ENCODE results near the gene GYG1. TPM values are rescaled to one million over a fixed set of nuclear protein-coding genes. Genes with fewer than 3 reads are reported as not detected.

GYG1 gene
- 10 to 100 TPM; 67.3 to 91.7 TPM for total RNA-seq
- polyA plus RNA-seq: 100 to 1,000 TPM in 1 of 2 donors, 10 to 100 TPM in 1; 73.6 to 101 TPM
- long read RNA-seq, donor 1, transcript GYG1-201 (7 exons, 1,890 nt): major isoform, 319 of 367 reads
- long read RNA-seq, donor 1, transcript GYG1-210 (6 exons, 1,563 nt): minor isoform, 6 of 367 reads
- long read RNA-seq, donor 1, partial matches to known transcripts: 17 of 367 reads
- long read RNA-seq, donor 1, other reads (novel, unspliced or antisense): 25 of 367 reads
- long read RNA-seq, donor 2, transcript GYG1-201 (7 exons, 1,890 nt): major isoform, 33 of 46 reads
- long read RNA-seq, donor 2, partial matches to known transcripts: 3 of 46 reads
- long read RNA-seq, donor 2, other reads (novel, unspliced or antisense): 10 of 46 reads

- Histone ChIP-seq H3K27me3 (ENCODE audit: control insufficient read depth in 1 of 2, insufficient read depth in 2 of 2, low read length in 1 of 2) (no peaks in the 10 kb centered on the region), H3K4me3 (ENCODE audit: low read length in 2 of 2) (peak within 1 kb of the TSS; percentile 82 to 93), H3K9me3 (ENCODE audit: control insufficient read depth, low read length) (no peaks in the 10 kb centered on the region), H3K27ac (ENCODE audit: low read depth in 1 of 2, low read length in 2 of 2) (peak within 1 kb of the TSS; percentile 71 to 91), H3K36me3 (ENCODE audit: control insufficient read depth in 1 of 2, insufficient read depth in 2 of 2, low read length in 1 of 2) (peaks cover under 1 to 2% of the 10 kb centered on the region in 2 donors), H3K4me1 (ENCODE audit: control insufficient read depth in 1 of 2, insufficient read depth in 2 of 2, low read length in 2 of 2) (peaks cover 0 to 10% of the 10 kb centered on the region in 2 donors)
- 0 to 1% methylated on average over 59 to 91 of the region's 91 CpGs for WGBS, 2 donors
- DNase-seq (peak; percentile 90 to 95), ATAC-seq (ENCODE audit: low FRiP score) (peak; percentile 94)
- intact Hi-C loops (cut with DNase I): loop anchor here (5.0 kb wide), 1 partner anchor 34 kb away; no protein-coding TSS in a partner anchor
Measured at GRCh38 chr3:148991219-148992026, at the start of gene GYG1. GYG1 (plus strand) TSS chr3:148991540; CDS start chr3:148991641, 101 bp downstream.

GRCh38 chr3:148943506-148944205 is 47.7 kb upstream of the GYG1 start:
- no peak overlapping the region for H3K4me3 ChIP-seq (ENCODE audit: low read length in 2 of 2)
- no peaks in the 10 kb centered on the region for H3K9me3 ChIP-seq (ENCODE audit: control insufficient read depth, low read length)
- intact Hi-C loops (cut with DNase I): loop anchor here in 1 of 2 donors (2.0 kb wide), 1 partner anchor 83 kb away; no protein-coding TSS in a partner anchor
- DNase-seq: no peak
- no peaks in the 10 kb centered on the region for H3K27me3 ChIP-seq (ENCODE audit: control insufficient read depth in 1 of 2, insufficient read depth in 2 of 2, low read length in 1 of 2)
- 27 to 31% methylated on average over 2 of the region's 2 CpGs for WGBS, 2 donors
- H3K27ac ChIP-seq (ENCODE audit: low read depth in 1 of 2, low read length in 2 of 2): no peak overlapping the region
- ATAC-seq (ENCODE audit: low FRiP score): peak; percentile 75
- no peaks in the 10 kb centered on the region for H3K4me1 ChIP-seq (ENCODE audit: control insufficient read depth in 1 of 2, insufficient read depth in 2 of 2, low read length in 2 of 2)
- no peaks in the 10 kb centered on the region for H3K36me3 ChIP-seq (ENCODE audit: control insufficient read depth in 1 of 2, insufficient read depth in 2 of 2, low read length in 1 of 2)

GRCh38 chr3:148945116-148945515 is 46.2 kb upstream of the GYG1 start:
- Histone ChIP-seq H3K27ac (ENCODE audit: low read depth in 1 of 2, low read length in 2 of 2) (no peak overlapping the region), H3K4me1 (ENCODE audit: control insufficient read depth in 1 of 2, insufficient read depth in 2 of 2, low read length in 2 of 2) (no peaks in the 10 kb centered on the region), H3K4me3 (ENCODE audit: low read length in 2 of 2) (no peak overlapping the region), H3K36me3 (ENCODE audit: control insufficient read depth in 1 of 2, insufficient read depth in 2 of 2, low read length in 1 of 2) (no peaks in the 10 kb centered on the region), H3K9me3 (ENCODE audit: control insufficient read depth, low read length) (no peaks in the 10 kb centered on the region), H3K27me3 (ENCODE audit: control insufficient read depth in 1 of 2, insufficient read depth in 2 of 2, low read length in 1 of 2) (no peaks in the 10 kb centered on the region)
- DNase-seq: no peak
- intact Hi-C loops (cut with DNase I): loop anchor here (5.0 kb wide), 1 partner anchor 563 kb away; no protein-coding TSS in a partner anchor
- ATAC-seq (ENCODE audit: low FRiP score): no peak
- 90 to 95% methylated on average over 2 of the region's 2 CpGs for WGBS, 2 donors

GRCh38 chr3:148948913-148949657 is 42.3 kb upstream of the GYG1 start:
- intact Hi-C loops (cut with DNase I): loop anchor here (5.0 kb wide), 1 partner anchor 567 kb away; no protein-coding TSS in a partner anchor
- DNase-seq (no peak), ATAC-seq (ENCODE audit: low FRiP score) (no peak)
- Histone ChIP-seq H3K27me3 (ENCODE audit: control insufficient read depth in 1 of 2, insufficient read depth in 2 of 2, low read length in 1 of 2) (no peaks in the 10 kb centered on the region), H3K4me1 (ENCODE audit: control insufficient read depth in 1 of 2, insufficient read depth in 2 of 2, low read length in 2 of 2) (no peaks in the 10 kb centered on the region), H3K36me3 (ENCODE audit: control insufficient read depth in 1 of 2, insufficient read depth in 2 of 2, low read length in 1 of 2) (no peaks in the 10 kb centered on the region), H3K27ac (ENCODE audit: low read depth in 1 of 2, low read length in 2 of 2) (no peak overlapping the region), H3K9me3 (ENCODE audit: control insufficient read depth, low read length) (no peaks in the 10 kb centered on the region), H3K4me3 (ENCODE audit: low read length in 2 of 2) (no peak overlapping the region)
- WGBS, 2 donors: 86 to 88% methylated on average over 8 of the region's 8 CpGs

- DNase-seq (no peak), ATAC-seq (ENCODE audit: low FRiP score) (no peak)
- no peaks in the 10 kb centered on the region for H3K27me3 ChIP-seq (ENCODE audit: control insufficient read depth in 1 of 2, insufficient read depth in 2 of 2, low read length in 1 of 2)
- intact Hi-C loops (cut with DNase I): loop anchor here in 1 of 2 donors (10.0 kb wide), 1 partner anchor 64 kb away; no protein-coding TSS in a partner anchor
- H3K4me1 ChIP-seq (ENCODE audit: control insufficient read depth in 1 of 2, insufficient read depth in 2 of 2, low read length in 2 of 2): no peaks in the 10 kb centered on the region
- H3K36me3 ChIP-seq (ENCODE audit: control insufficient read depth in 1 of 2, insufficient read depth in 2 of 2, low read length in 1 of 2): no peaks in the 10 kb centered on the region
- 56 to 73% methylated on average over 1 of the region's 1 CpG for WGBS, 2 donors
- H3K9me3 ChIP-seq (ENCODE audit: control insufficient read depth, low read length): no peaks in the 10 kb centered on the region
- H3K27ac ChIP-seq (ENCODE audit: low read depth in 1 of 2, low read length in 2 of 2): no peak overlapping the region
- H3K4me3 ChIP-seq (ENCODE audit: low read length in 2 of 2): no peak overlapping the region
Measured at GRCh38 chr3:148950806-148951205, 40.5 kb upstream of the GYG1 start.

- Histone ChIP-seq H3K36me3 (ENCODE audit: control insufficient read depth in 1 of 2, insufficient read depth in 2 of 2, low read length in 1 of 2) (no peaks in the 10 kb centered on the region), H3K9me3 (ENCODE audit: control insufficient read depth, low read length) (no peaks in the 10 kb centered on the region), H3K27ac (ENCODE audit: low read depth in 1 of 2, low read length in 2 of 2) (no peak overlapping the region), H3K4me3 (ENCODE audit: low read length in 2 of 2) (no peak overlapping the region), H3K27me3 (ENCODE audit: control insufficient read depth in 1 of 2, insufficient read depth in 2 of 2, low read length in 1 of 2) (no peaks in the 10 kb centered on the region), H3K4me1 (ENCODE audit: control insufficient read depth in 1 of 2, insufficient read depth in 2 of 2, low read length in 2 of 2) (peaks cover 0 to 6% of the 10 kb centered on the region in 2 donors)
- WGBS, 2 donors: 72 to 73% methylated on average over 4 of the region's 4 CpGs
- intact Hi-C loops (cut with DNase I): loop anchor here in 1 of 2 donors (10.0 kb wide), 1 partner anchor 63 kb away; no protein-coding TSS in a partner anchor
- no peak for ATAC-seq (ENCODE audit: low FRiP score)
- no peak for DNase-seq
Measured at GRCh38 chr3:148951599-148952361, 39.6 kb upstream of the GYG1 start.

GRCh38 chr3:148953094-148953493 is 38.2 kb upstream of the GYG1 start:
- Histone ChIP-seq H3K27ac (ENCODE audit: low read depth in 1 of 2, low read length in 2 of 2) (no peak overlapping the region), H3K27me3 (ENCODE audit: control insufficient read depth in 1 of 2, insufficient read depth in 2 of 2, low read length in 1 of 2) (no peaks in the 10 kb centered on the region), H3K4me1 (ENCODE audit: control insufficient read depth in 1 of 2, insufficient read depth in 2 of 2, low read length in 2 of 2) (peaks cover 0 to 6% of the 10 kb centered on the region in 2 donors), H3K9me3 (ENCODE audit: control insufficient read depth, low read length) (no peaks in the 10 kb centered on the region), H3K36me3 (ENCODE audit: control insufficient read depth in 1 of 2, insufficient read depth in 2 of 2, low read length in 1 of 2) (no peaks in the 10 kb centered on the region), H3K4me3 (ENCODE audit: low read length in 2 of 2) (no peak overlapping the region)
- intact Hi-C loops (cut with DNase I): loop anchor here in 1 of 2 donors (10.0 kb wide), 1 partner anchor 62 kb away; no protein-coding TSS in a partner anchor
- DNase-seq (no peak), ATAC-seq (ENCODE audit: low FRiP score) (no peak)

Measured in aorta (tissue), 5 donors.